Activated T-cell treated with anti-CD3 and anti-CD28 coated beads for 4 hours (primary cell): ENCODE data around the gene ATG14.
"Not testable (repeated sequence)": the region's sequence is repeated elsewhere in the genome, so short reads cannot be mapped to it uniquely, and the experiment has no call there.

Experiments
- DNase-seq: peaks from one replicate; pipeline ENCODE4 v3.0.0-alpha.2; 2020

Gene ATG14

GRCh38 chr14:55432628-55433027, 21.0 kb upstream of the ATG14 start:
- DNase-seq = no peak

GRCh38 chr14:55430024-55430690, 18.5 kb upstream of the ATG14 start:
- peak; percentile 51 for DNase-seq

- DNase-seq = no peak
Measured at GRCh38 chr14:55427439-55427838, 15.8 kb upstream of the ATG14 start.

- DNase-seq = no peak
Measured at GRCh38 chr14:55426891-55427290, 15.3 kb upstream of the ATG14 start.

- no peak for DNase-seq
Measured at GRCh38 chr14:55425091-55425490, 13.5 kb upstream of the ATG14 start.

GRCh38 chr14:55423969-55424368, 12.3 kb upstream of the ATG14 start:
- DNase-seq = no peak

- DNase-seq = not testable (repeated sequence)
Measured at GRCh38 chr14:55422338-55422737, 10.7 kb upstream of the ATG14 start.

GRCh38 chr14:55419663-55420062, 8.0 kb upstream of the ATG14 start:
- no peak for DNase-seq

- DNase-seq = no peak
Measured at GRCh38 chr14:55418411-55418810, 6.8 kb upstream of the ATG14 start.

- no peak for DNase-seq
Measured at GRCh38 chr14:55417955-55418354, 6.3 kb upstream of the ATG14 start.

- no peak for DNase-seq
Measured at GRCh38 chr14:55416866-55417265, 5.2 kb upstream of the ATG14 start.

- DNase-seq = no peak
Measured at GRCh38 chr14:55414551-55414950, 2.9 kb upstream of the ATG14 start.

GRCh38 chr14:55412676-55413075, 1.0 kb upstream of the ATG14 start:
- no peak for DNase-seq

- DNase-seq = no peak
Measured at GRCh38 chr14:55410876-55411275, 754 bp downstream of the ATG14 start.

- no peak for DNase-seq
Measured at GRCh38 chr14:55404173-55404854, 7.3 kb downstream of the ATG14 start.

GRCh38 chr14:55401751-55402150, 9.9 kb downstream of the ATG14 start:
- no peak for DNase-seq

GRCh38 chr14:55399852-55400251, 11.8 kb downstream of the ATG14 start:
- no peak for DNase-seq

GRCh38 chr14:55399183-55399582, 12.4 kb downstream of the ATG14 start:
- DNase-seq = no peak

GRCh38 chr14:55398679-55399078, 13.0 kb downstream of the ATG14 start:
- no peak for DNase-seq

GRCh38 chr14:55389330-55389729, 22.3 kb downstream of the ATG14 start:
- no peak for DNase-seq

- no peak for DNase-seq
Measured at GRCh38 chr14:55388160-55388559, 23.5 kb downstream of the ATG14 start.

GRCh38 chr14:55387121-55387520, 24.5 kb downstream of the ATG14 start:
- no peak for DNase-seq

- no peak for DNase-seq
Measured at GRCh38 chr14:55386037-55386808, 25.4 kb downstream of the ATG14 start.

- DNase-seq = no peak
Measured at GRCh38 chr14:55384536-55384935, 27.1 kb downstream of the ATG14 start.
